ENCODE measurements around the gene DDX27.
A peak's percentile ranks its signal among the peaks of the same experiment; 100 is the strongest.

Gene DDX27

DNA sequence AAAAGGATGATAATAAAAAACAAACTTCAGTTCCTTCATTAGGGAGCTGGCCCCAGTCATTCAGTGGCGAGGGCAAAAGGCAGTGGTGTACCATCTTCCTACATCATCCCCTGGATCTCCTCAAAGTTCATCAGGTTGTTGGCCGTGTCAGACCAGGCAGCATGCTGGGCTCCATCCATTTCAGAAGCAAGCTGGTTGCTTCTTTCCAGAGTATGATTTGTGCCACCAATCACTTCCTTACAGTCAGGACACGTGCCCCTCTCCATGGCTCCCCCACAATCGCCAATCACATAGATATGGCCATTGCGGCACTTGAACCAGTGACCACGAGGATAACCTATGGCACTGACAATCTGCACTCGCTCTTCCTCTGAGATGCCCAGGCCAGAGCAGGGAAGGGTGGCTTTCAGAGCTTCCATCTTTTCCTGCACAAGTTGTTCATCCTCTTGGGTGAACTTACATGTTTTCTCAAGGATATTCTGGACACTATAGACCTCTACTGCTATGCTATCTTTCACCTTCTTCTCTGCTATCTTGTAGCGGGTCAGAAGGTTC, 28.0 kb downstream of the DDX27 start:
- no peak for DNase-seq (ENCODE audit: low read depth, low spot score)

DNA sequence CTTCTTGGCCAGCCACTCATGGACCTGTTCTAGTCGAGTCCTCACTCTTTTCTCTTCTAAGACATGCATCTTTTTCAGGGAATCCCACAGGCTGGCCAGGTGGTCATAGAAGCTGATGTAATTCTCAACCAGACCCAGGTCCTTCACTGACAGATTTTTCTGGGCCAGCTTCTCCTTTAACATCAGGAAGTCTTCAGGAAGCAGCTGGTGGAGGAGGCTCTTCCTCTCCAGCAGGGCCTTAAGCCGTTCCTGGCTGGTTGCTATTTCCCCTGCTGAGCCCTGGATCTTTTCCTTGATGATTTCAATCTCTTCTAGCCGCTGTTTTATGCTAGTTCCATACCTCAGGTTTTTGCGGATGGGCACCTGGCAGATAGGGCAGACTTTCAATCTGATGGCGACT, 28.6 kb downstream of the DDX27 start:
- no peak for DNase-seq (ENCODE audit: low read depth, low spot score)

DNA sequence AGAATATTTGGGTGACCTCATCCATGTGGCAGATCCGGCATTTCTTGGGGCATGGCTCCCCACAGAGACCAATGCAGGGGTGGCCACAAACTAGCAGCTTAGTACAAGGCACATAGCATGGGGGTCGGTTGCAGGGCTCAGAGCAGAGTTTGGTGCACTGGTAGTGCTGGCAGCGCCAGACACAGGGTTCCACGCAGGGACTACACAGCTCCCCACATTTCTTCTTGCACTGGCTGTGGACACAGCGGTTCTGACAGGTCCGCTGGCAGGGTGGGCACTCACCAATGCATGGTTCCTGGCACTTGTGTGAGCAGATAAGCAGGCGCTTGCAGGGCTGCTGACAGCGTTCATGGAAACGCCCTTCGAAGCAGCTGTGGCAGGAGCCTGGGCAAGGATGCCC, 29.1 kb downstream of the DDX27 start:
- DNase-seq (ENCODE audit: low read depth, low spot score), result no peak

DNA sequence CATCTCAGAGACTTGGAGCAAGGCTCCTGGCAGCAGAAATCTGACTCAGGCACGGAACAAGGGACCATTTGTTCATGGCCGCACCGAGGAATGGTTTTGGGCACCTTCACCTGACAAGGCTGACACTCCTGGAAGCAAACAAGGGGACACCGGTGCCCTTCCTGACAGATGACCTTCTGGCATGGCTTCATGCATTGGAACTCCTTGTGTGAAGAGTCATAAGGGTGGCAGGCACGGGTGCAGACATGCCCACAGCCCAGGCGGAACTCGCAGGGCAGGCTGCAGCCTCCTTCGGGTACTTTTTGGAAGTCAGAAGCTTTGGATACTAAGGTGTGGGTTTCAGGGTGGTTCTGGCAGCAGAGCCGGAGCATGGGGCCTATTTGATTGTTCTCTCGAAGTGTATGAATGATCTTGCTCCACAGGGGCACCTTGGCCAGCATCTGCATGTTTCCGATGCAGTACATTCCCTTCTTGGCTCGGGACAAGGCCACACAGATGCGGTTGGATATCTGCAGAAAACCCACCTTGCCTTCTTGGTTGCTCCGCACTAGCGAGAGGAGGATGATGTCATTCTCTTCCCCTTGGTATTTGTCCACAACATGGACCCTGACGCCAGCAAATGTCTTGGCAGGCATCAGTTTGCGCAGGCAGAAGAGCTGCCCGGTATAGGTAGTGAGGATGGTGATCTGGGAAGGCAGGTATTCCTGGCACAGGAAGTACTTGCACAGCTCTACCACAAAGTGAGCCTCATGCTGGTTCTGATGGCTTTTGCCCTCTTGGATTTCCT, 29.9 kb downstream of the DDX27 start:
- no peak for DNase-seq (ENCODE audit: low read depth, low spot score)

DNA sequence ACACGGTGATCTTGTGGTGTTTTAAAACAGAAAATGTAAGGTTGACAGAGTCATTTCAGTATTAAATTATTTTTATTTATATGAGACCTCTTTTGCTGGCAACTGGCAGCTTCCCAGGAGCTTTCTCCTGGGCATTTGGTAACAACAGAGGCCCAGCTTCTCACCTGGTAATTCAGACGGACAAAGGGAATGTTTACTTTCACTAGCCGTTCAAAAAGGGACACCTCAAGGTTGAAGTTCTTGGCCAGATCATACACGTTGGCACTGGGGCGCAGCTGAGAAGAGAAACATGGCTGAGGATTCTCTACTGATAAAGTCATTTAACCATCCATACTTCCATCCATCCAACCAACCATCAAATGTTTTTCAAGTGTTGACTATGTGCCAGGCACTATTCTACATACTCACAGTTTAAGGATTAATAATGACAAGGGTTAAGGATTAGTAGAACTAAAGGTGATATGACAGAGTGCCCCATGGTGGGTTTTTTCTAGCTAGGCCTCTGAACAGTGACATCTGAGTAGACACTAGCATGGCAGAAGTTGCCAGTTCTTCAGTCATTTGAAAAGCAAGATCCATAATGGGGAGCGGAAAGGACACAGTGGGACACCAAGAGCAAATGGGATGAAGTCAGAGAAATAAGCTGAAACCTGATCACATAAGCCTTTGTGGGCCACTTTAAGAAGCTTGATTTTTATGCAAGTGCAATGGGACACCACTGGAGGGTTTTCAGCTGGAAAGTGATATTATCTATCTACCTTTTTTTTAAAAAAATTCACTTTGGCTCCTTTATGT, 33.5 kb downstream of the DDX27 start:
- no peak for DNase-seq (ENCODE audit: low read depth, low spot score)

DNA sequence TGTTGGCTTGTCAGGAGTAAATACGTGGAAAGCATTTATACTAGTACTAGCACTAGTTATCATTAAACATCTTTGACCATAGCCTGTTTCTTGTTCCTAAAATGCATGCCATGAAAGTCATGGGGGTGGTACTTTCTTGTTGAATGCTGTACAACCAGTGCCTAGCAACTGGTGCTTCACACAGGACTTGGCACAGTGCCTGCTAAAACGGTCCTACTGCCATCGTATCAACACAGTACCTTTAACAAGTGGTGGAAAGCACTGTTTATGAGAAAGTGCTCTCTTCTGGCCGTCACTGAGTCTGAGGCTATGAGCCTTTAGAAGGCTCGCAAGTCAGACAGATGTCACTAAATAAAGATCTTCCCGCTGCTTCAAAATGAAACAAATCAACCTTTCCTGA, 37.0 kb downstream of the DDX27 start:
- no peak for DNase-seq (ENCODE audit: low read depth, low spot score)

DNA sequence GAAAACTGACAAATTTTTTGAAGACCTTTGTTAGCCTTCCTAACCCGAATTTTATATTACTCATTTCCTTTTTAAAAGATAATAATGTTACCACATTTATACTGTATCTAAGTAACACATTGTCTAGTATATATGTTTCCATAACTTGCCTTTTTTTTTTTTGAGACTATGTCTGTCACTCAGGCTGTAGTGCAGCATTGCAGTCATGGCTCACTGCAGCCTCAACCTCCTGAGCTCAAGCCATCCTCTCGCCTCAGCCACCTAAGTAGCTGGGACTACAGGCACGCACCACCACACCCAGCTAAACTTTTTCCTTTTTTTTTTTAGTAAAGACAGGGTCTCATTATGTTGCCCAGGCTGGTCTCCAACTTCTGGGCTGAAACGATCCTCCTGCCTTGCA, 40.1 kb downstream of the DDX27 start:
- no peak for DNase-seq (ENCODE audit: low read depth, low spot score)

DNA sequence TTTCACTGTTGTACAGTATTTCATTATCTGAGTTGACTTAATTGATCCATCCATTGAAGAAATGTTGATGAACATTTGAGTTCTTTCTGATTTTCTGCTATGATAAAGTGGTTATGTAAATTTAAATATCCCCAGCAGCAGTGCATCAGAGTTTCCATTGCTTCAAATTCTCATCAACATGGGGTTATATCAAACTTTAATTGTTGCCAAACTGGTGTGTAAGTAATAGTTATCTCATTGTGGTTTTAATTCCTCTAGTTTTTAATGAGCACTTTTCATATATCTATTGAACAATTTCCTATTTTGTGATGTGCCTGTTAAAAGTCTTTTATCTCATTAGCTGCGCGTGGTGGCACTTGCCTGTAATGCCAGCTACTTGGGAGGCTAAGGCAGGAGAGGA, 40.6 kb downstream of the DDX27 start:
- DNase-seq (ENCODE audit: low read depth, low spot score), result no peak

DNA sequence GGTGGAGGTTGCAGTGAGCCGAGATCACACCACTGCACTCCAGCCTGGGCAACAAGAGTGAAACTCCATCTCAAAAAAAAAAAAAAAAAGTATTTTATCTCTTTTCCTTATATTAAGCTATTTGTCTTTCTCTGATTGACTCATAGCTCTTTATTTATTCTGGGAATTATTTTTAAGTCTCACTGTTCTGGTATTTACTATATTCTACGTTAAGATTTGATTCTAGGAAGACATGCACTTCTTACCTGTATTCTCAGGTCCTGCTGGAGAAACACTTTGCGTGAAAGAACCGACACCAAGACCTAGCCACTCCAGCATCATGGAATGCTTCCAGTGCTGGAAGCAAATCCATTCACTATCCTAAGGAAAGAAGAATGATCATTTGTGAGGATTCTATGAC, 41.0 kb downstream of the DDX27 start:
- DNase-seq (ENCODE audit: low read depth, low spot score), result no peak

DNA sequence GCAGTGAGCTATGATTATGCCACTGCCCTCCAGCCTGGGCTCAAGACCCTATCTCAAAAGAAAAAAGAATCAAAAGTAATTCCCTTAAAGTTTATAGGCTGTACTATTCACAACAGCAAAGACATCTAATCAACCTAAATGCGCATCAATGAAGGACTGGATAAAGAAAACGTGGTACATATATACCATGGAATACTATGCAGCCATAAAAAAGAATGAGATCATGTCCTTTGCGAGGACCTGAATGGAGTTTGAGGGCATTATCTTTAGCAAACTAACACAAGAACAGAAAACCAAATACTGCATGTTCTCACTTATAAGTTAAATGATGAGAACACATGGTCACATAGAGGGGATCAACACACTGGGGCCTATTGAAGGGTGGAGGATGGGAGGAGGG, 42.0 kb downstream of the DDX27 start:
- no peak for DNase-seq (ENCODE audit: low read depth, low spot score)

DNA sequence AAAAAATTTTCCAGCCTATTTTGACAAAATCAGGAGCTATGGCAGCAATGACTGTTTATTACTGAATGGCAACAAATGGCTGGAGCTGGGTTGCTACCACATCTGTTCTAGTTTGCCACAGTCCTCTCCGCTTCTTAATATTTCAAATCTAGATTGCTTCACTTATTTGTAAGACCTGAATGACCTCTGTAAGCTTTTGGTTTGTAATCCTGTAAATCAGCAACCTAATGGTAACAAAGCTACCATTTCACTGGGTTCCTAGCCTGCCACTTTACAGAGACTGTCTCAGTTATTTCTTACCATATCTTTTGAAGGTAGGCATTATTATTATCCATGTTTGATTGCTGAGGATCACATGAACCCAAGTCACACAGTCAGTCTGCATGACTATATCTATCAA, 43.2 kb downstream of the DDX27 start:
- no peak for DNase-seq (ENCODE audit: low read depth, low spot score)

DNA sequence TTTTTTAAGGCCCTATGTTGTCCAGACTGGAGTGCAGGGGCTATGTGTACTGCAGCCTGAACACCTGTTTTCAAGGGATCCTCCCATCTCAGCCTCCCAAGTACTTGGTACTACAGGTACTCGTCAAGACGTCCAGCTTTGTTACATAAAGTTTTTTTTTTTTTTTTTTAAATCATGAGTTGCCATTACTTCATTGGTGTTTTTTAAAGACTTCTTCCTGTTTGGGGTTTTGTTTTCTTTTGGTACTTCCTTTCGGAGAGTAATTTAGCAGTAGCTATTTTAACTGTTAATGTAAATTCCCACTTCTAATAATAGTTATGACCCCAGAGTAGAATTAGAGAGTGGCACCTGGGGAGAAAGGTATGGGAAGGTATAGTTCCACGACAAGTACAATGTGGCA, 48.1 kb downstream of the DDX27 start:
- DNase-seq (ENCODE audit: low read depth, low spot score), result no peak

DNA sequence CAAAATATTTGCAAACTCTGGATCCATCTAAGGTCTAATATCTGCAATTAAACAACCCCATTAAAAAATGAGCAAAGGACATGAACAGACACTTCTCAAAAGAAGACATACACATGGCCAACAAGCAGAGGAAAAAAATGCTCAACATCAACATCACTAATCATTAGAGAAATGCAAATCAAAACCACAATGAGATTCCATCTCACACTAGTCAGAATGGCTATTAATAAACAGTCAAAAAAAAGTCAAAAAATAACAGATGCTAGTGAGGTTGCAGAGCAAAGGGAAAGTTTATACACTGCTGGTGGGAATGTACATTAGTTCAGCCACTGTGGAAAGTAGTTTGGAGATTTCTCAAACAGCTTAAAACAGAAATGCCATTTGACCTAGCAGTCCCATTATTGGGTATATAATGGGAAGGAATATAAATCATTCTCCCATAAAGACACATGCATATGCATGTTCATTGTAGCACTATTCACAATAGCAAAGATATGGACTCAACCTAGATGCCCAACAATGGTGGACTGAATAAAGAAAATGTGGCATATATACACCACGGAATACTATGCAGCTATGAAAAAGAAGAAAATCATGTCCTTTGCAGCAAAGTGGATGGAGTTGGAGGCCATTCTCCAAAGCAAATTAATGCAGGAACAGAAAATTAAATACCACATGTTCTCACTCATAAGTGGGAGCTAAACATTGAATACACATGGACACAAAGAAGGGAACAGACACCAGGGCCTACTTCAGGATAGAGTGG, 49.6 kb downstream of the DDX27 start:
- no peak for DNase-seq (ENCODE audit: low read depth, low spot score)

DNA sequence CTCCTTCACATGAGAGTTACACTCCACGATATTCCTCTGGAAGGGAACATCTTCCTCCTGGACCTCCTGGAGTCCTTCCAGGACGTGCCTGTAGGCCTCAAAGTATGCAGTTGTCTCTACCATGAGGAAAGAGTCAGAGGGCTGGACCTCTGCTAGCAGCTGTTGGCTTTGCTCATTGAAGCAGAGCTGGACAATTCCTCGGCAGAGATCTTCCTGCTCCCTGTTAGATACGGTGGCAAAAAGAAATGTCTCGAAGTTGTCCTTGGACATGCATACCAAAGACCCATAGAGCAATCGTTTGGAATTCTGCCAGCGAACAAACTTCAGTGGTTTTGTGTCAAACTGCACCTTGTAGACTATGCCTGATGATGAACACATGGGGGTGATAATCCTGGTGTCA, 51.0 kb downstream of the DDX27 start:
- no peak for DNase-seq (ENCODE audit: low read depth, low spot score)

DNA sequence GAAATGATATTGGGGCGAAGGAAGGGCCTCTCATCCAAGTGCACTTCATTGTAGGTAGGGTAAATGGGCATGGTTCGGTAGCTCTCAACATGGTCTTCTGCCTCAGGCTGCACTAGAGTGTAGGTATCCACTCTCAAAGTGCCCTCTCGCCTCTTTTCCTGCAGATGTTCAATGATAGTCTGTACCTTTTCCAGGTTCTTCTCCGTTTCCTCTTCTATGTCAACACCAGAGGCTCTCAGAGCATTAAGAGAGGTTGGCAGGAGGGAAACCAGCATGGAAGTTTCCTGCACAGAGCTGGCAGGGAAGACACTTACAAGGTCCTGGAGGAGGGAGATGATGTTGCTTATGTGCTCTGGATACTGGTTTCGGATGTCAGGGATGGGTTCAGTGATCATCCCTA, 51.5 kb downstream of the DDX27 start:
- DNase-seq (ENCODE audit: low read depth, low spot score), result no peak

DNA sequence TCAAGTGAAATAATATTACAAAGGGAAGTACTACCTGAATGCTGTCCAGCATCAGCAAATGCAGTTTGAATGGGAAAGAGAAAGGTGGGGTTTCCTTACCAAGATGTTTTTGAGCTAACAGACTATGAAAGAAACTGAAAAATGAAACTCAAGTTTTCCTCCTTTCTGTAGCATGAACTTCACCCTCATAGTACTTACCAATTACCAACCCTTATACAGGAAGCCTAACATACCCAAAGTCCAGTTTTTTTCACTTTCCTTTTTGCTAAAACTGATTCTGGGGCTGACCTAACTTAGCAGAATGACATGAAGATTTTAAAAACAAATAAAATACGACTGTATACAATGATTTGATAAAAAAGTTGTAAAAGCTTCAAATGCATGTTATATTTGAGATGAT, 53.4 kb downstream of the DDX27 start:
- no peak for DNase-seq (ENCODE audit: low read depth, low spot score)

DNA sequence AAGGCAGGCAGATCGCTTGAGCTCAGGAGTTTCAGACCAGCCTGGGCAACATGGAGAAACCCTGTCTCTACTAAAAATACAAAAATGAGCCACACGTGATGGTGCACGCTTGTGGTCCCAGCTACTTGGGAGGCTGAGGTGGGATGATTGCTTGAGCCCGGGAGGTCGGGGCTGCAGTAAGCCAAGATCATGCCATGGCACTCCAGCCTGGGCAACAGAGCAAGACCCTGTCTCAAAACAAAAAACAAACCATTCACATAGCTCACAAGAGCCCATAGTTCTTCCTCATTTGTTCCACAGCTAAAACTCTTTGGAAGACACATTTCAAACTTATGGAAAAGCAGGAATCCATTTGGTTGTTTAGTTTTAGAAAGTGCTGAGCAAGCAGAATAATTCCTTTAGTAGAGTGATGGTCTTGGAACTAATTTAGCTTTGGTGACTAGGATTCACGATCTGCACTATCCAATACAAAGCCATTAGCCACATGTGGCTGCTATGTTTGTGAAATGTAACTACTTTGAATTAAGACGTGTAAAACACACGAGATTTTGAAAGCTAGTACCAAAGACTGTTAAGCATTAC, 54.6 kb downstream of the DDX27 start:
- DNase-seq (ENCODE audit: low read depth, low spot score), result no peak

DNA sequence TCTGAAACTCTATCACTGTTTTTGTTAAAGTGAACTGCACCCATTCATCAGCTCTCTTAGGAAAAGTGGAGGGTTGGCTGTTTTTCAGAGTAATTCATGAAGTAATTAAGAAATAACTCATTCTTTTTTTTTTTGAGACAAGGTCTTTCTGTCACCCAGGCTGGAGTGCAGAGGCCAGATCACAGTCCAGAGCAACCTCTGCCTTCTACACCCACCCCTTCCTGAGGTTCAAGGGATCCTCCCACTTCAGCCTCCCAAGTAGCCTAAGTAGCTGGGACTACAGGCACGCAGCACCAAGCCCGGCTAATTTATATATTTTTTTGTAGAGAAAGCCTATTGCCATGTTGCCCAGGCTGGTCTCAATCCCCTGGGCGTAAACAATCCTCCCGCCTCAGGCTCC, 56.0 kb downstream of the DDX27 start:
- DNase-seq (ENCODE audit: low read depth, low spot score), result no peak

DNA sequence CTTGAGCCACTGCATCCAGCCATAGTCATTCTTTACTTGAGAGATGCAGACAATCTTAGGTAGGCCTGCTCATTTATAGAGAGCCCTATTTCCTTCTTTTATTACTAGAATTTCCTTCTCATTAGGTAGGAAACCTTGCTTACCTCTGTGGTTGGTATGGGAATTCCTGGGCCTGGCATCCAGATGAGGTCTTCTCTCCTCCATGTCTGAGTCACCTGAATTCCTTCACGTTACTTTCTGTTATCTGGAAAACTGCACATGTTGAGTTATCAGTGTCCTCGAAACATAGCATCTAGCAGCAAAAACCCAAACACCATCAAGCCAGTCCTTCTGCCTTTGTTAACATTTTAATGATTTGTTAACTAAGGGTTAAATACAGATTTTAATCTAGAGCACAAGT, 56.4 kb downstream of the DDX27 start:
- DNase-seq (ENCODE audit: low read depth, low spot score), result no peak

DNA sequence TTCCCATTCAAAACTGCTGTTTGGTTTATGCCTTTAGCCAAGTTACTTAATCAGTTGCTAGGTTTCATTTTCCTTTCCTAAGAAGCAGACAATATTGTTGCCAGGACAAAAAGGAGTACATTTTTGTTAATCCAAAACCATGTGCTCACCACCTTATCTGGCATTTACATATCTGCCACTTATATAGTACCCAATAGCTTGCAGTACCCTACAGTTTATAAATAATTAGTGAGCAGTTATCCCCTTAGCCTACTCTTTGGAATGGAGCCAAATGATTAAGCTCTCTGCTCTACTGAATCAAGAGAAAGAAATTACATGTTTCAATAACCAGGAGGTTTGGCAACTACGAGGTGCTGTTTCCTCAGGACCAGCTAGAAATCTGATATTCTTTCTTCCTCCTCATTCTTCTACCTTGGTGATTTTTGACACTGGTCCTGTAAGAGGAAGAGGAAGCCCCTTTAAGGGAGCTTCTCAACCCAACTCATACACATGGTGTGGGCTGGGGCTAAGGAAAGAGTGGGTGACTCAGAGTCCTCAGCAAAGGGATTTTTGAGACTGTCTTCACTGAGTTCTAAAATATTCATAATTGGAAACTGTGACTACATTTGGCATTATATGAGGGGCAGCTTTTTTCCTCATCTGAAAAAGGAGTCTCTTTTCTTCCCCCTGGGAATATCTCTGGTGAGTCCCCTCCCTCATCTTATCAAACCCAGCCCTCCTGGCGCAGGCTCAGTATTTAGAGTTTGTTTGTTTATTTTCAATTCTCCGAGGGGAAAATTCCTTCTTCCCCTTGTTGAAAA, 57.1 kb downstream of the DDX27 start:
- DNase-seq (ENCODE audit: low read depth, low spot score), result peak; percentile 34

Data from activated naive CD8-positive, alpha-beta T cell treated with anti-CD3 and anti-CD28 coated beads, Interleukin-2, amount 50 U/mL, for 16 hours (primary cell).